Endothelial cell of hepatic sinusoid (primary cell): ENCODE measurements around the gene COL5A3.
"Not testable (repeated sequence)": the region's sequence is repeated elsewhere in the genome, so short reads cannot be mapped to it uniquely, and the experiment has no call there.

ENCODE experiments used
- in situ Hi-C: cut with HindIII; loops from 2 replicates; pipeline ENCODE4 v1.10.0; 2017; ENCODE audit warnings: low sequenced_read_pairs

COL5A3 gene

DNA sequence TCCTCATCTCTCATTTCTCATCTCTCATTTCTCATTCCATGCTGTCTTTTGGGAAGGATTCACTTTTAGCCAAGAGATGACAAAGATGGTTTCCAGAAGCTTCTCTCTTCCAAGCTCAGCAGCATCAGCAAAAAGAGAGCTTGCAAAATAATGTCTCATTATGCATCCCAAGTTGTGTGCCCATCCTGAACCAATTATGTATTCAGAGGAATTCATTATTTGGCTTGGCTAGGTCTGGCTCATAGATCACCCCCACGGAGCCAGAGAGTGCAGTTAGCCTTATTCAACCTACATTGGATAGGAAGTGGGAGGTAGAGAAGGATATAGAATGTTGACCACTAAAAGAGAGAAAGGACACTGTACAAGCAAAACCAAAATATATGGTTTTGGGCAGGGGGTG lies 68.6 kb downstream of the COL5A3 start:
- in situ Hi-C loops, result loop anchor here (25.0 kb wide), 1 partner anchor 171 kb away; the partner anchor contains the start of genes ANGPTL6, EIF3G, P2RY11 and PPAN

DNA sequence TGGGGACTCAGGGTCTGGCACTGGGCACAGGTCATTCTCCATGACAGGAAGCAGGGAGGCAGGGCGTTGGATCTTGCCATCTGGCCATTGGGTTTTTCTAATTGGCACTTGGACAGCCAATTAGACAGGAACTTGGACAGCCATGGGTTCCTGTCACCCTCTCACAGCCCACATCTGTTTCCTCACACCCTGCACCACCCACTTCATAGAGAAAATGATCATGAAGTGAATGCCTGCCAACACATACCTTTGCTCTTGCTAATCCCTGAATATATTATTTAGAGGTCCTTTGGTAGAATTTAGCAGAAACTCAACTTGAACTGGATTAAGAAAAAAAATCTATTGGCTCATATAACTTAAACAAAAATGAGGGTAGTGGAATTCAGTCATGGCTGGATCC lies 69.1 kb downstream of the COL5A3 start:
- in situ Hi-C loops, result loop anchor here (25.0 kb wide), 1 partner anchor 171 kb away; the partner anchor contains the start of genes ANGPTL6, EIF3G, P2RY11 and PPAN

DNA sequence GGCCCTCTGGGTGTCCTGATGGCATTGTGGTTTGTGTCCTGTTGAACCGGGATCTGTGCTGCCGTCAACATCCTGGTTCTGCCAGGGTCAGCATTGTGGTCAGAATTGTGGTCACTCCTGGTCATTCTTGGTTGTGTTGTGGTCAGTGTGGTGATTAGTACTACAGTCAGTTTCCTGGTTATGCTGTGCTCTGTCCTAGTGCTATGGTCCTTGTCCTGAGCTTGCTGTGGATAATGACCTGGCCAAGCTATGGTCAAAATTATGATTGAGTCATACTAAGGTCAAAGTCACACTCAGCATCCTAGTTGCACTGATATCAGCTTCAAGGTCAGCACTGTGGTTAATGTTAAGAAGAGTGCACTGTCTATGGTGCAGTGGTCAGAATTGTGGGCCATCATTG lies 69.5 kb downstream of the COL5A3 start:
- in situ Hi-C loops, result loop anchor here (25.0 kb wide), 1 partner anchor 172 kb away; the partner anchor contains the start of genes ANGPTL6, EIF3G, P2RY11 and PPAN

DNA sequence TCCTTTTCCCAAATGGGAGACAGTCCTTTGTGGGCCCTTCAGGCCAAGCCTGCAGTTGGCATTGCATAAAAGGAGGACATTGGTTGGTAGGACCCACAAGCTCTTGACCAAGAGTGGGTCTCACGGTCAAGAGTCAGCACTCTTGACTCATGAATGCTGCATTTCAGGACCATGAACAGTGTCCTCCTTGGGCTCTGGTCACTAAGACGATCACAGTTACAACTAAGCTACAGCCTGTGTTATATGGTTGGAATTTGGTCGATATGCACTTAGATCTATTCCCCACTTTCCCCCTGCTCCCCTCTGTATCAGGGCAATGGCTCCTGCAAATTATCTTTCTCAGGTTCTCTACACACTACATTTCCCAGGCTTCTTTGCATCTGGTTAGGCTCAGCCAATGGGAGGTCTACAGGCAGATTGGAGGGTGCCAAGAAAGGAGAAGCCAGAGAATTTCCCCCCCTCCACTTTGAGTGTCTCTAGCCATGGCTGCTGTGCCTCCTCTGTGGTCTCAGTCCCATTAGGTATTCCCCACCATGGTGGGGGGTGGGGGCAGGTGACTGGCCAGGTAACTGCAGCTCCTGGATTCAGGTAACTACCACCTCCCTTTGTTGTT lies 70.9 kb downstream of the COL5A3 start:
- in situ Hi-C loops, result loop anchor here (25.0 kb wide), 1 partner anchor 173 kb away; the partner anchor contains the start of genes ANGPTL6, EIF3G, P2RY11 and PPAN

DNA sequence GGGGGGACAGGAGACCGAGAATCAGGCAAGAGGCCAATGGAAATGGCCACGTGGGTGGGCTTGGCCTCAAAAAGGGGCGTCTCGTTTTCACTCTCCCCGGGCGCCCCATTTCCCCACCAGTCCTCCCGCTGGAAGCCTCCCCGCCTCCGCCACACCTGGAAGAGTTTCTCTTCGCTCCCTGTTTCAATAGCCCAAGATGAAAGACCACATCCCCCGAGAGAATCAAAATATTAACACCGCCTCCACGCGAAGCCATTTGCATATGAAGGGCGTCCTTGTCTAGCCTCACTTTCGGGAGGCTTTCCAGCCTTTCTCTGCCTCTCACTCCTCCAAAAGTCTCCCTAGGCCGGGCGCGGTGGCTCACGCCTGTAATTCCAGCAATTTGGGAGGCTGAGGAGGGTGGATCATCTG lies 73.3 kb downstream of the COL5A3 start:
- in situ Hi-C loops, result loop anchor here (25.0 kb wide), 1 partner anchor 175 kb away; the partner anchor contains the start of genes ANGPTL6, EIF3G, P2RY11 and PPAN

DNA sequence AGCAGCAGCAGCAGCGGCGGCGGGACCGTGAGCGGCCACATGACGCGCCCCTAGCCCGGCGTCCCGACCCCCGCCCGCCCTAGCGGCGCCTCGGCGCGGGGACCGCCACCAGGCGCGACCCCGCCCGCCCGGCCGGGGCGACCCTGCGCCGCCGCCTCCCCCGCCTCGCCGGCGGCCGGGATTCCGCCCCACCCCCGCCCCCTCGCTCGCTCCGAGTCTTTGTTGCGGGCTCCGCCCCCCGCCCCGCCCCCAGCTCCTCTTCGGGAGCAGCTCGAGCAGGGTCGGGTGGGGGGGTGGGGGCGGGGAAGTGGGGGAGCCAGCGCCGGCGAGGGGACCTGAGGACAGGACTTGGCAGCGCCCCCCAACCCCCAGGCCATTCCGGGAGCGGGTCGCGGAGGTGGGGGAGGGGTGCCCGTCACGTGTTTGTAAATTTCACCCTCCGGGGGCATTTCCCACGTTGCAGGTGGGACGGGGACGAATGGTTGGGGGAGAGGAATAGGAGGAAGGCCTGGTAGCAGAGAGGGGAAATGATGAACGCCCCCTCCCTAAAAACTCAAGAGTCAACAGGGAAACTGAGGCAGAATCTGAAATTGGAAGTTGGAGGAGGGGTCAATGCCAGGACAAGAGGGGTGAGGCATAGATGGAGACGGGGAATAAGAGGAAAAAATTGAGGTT lies 73.8 kb downstream of the COL5A3 start, which contains the start of gene OLFM2:
Gene OLFM2, minus strand, starts transcription at position 190 of the 675 bp plus-strand sequence. Its CDS starts 149 bp downstream, at position 41.
- in situ Hi-C loops, result loop anchor here (25.0 kb wide), 1 partner anchor 176 kb away; the partner anchor contains the start of genes ANGPTL6, EIF3G, P2RY11 and PPAN

DNA sequence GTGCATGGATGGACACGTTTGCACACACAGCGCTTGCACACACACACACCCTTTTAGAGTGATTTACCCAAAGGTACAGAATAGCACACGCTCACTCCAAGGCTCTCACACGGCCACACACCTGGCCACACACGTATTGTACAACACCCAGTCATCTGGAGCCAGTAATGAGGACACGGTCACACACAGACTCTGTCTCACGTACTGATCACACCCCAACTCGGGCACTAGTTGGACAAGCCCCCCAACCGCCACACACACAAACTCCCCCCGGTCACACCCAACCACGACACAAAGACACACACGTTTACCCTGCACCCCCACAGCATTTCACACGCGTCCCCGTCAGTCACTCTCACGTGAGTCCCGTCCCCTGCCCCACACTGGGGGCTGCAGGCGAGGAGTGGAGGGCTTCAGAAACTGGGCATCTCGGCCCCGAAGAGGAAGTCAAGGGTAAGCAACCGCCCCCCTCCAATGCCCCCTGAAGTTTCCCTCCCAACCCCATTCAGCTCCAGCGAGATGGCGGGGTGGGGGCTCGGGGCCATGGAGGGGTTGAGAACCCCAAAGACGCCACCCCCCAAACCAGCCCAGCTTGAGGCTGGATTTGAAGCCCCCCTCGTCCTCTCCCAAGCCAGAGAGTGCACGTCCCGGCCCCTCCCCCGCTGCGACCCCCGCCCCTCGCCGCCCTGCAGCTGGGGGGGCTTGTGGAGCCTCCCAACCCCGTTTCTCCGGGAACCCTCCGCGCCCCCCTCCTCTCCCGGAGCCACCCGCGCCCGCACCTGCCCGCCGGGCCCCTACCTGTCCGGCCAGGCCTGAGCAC lies 74.6 kb downstream of the COL5A3 start:
- in situ Hi-C loops, result loop anchor here (25.0 kb wide), 1 partner anchor 177 kb away; the partner anchor contains the start of genes ANGPTL6, EIF3G, P2RY11 and PPAN

DNA sequence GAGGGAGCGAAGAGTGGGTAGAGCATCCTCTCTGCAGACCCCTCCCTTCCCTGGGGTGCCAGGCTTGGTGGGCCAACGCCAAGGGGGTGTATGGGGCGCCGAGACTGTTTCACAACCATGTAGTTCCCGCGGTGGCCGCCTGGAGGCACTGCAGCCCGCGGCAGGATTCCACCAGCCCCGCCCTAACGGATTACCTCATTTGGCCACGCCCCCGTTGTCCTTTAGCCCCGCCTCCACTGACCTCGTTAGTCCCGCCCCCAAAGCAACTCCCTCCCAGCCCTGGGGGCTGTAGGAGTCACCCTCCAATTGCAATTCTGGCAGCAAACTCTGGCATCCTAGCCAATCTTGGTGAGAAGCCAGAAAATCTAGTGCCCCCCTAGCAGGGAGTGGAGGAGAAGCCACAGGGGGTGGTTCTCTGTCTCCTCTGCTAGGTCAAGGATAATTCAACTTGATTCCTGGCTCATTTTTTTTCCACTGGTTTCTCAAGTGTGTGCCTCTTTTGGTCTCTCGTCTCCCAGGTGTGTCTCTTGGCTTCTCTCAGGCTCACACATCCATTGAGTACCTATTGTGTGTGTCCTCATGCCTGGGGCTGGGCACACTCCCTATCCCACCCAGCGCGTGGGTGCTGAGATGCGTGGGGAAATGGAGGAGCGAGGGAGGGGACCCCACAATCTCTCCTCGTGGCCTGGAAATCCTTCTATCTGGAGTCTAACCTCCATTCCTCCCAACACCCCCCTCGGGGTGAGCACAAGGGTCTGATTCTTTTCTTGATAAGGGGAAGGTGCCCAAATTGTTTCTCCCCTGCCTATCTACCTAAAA lies 76.0 kb downstream of the COL5A3 start:
- in situ Hi-C loops, result loop anchor here (5.0 to 25.0 kb wide), 2 partner anchors 88 to 178 kb away; partner anchors contain the start of genes ANGPTL6, EIF3G, P2RY11 and PPAN

DNA sequence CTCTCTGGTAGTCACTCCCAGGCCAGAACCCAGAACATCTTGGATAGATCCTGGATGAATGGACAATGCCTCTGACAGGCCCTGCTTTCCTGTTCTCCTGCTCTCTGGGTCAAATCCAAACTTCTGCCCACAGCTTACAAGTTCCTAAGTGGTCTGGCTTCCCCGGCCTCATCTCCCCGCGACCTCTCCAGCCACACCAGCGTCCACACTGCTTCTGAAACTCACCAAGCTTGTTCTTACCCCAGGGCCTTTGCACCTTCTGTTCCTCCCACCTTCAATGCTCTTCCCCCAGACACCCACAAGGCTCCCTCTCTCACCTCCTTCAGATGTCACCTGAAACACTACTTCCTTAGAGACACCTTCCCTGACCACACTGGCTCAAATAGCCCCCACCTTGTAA lies 77.5 kb downstream of the COL5A3 start:
- in situ Hi-C loops, result loop anchor here (5.0 to 25.0 kb wide), 2 partner anchors 89 to 179 kb away; partner anchors contain the start of genes ANGPTL6, EIF3G, P2RY11 and PPAN

DNA sequence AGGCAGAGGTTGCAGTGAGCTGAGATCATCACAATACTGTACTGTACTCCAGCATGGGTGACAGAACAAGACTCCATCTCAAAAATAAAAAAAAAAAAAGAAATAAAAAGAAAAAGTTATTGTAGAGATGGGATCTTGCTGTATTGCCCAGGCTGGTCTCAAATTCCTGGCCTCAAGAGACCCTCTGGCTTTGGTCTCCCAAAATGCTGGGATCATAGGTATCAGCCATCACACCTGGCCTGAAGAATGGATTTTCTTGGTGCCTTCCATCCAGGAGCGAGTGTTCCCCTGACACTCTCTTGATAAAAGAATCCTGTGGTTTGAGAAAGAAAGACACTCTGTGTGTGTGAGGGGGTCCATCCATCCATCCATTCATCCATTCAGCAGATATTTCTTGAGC lies 78.7 kb downstream of the COL5A3 start:
- in situ Hi-C loops, result loop anchor here (5.0 to 25.0 kb wide), 2 partner anchors 91 to 181 kb away; partner anchors contain the start of genes ANGPTL6, EIF3G, P2RY11 and PPAN

DNA sequence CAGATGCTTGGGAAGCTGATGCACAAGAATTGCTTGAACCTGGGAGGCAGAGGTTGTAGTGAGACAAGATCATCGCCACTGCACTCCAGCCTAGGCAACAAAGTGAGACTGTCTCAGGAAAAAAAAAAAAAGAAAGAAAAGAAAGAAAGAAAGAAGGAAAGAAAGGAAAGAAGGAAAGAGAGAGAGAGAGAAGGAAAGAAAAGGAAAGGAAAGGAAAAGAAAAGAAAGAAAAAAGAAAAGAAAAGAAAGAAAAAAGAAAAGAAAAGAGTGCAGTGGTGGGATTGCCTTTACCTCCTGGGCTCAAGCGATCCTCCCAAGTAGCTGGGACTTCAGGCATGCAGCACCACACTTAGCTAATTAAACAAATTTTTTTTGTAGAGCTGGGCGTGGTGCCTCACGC lies 86.9 kb downstream of the COL5A3 start:
- in situ Hi-C loops, result no loop called here

DNA sequence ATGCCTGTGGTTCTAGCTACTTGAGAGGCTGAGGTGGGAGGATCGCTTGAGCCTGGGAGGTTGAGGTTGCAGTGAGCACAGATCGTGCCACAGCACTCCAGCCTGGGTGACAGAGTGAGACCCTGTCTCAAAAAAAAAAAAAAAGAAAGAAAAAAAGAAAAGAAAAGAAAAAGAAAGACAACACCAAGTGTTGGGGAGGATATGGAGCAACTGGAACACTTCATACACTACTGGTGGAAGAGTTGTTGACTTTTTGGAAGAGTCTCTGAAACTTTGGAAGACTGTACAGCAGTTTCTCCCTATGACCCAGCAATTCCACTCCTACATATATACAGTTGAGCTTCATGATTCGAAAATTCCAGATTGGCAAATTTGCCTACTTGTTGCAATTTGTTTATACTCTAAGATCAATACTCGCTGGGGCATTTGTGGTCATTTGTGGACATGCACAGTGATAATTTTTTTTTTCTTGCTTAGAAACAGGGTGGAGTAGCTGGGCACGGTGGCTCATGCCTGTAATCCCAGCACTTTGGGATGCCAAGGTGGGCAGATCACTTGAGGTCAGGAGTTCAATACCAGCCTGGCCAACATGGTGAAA lies 87.4 kb downstream of the COL5A3 start:
- in situ Hi-C loops, result not testable (repeated sequence)

DNA sequence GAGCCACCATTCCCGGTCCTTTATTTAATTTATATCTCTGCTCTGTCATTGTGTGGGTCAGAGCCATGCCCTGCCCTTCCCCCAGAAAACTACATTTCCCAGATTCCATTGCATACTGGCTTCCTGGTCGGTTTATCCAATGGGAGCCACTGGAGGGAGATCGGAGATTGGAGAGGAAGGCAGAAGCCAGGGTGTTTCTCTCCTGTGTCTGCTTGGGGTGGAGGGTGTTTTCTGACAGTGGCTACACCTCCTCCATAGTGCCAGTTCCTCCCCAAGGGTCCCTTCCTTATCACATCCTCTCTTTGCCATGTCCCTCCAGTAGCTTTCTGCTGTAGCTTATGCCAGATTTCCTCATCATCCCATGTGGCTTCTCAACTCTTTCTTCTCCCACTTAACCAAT lies 93.0 kb downstream of the COL5A3 start:
- in situ Hi-C loops, result no loop called here

DNA sequence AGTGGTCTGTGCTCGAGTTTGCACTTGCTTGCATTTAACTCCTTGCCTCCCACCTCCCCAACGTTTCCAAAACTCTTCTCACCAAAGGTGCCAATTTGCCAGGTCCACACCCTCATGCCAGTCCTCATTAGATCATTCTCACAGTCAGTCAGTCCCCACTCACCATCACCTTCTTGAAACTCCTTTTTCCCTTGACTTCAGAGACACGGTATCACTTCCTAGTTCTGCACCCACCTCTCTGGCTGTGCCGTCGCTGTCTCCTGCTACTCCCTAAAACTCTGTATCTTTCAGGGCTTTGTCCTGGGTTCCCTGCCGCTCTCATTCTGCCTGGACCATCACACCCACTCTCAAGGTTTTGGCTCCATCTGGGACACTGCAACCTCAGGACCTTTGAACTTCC lies 93.6 kb downstream of the COL5A3 start:
- in situ Hi-C loops, result no loop called here

DNA sequence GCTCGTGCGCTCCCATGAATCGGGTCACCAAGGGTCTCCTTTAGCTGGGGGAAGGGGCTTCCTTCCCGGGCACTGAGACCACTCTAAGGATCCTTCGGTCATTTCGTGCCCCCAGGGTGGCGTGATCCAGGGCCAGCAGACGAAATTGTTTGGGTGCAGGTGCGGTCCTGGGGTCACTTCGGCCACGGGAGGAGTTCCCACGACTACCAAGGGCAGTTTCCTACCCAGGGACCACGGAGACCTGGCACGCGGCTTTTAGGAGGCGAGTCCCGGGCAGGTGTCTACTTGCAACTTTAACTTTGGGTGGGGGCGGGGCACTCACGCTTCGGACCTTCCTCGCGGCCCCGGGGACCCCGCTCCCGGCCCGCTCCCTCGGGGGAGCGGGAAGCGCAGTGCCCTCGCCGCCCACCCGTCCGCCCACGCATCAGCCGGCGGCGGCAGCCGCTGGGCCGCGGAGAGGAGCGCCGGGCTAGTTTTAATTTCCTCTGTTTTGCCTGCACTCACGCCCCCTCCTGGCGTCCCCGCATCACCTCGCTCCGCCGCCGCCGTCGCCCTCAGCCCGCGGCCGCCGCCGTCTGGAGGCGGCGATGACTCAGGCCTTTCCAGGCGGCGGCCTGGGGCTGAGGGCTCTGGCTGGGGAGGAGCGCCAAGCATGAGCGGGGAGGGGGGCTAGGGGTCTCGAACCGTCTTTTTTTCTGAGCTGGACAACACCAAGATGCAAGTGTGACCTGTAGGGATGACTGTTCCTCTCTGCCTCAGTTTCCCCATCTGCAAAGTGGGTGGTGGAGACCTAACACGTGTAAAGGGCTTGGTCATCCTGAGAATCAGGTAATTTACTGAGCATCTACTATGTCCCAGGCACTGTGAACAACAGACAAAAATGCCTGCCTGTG lies 95.7 kb downstream of the COL5A3 start:
- in situ Hi-C loops, result no loop called here

DNA sequence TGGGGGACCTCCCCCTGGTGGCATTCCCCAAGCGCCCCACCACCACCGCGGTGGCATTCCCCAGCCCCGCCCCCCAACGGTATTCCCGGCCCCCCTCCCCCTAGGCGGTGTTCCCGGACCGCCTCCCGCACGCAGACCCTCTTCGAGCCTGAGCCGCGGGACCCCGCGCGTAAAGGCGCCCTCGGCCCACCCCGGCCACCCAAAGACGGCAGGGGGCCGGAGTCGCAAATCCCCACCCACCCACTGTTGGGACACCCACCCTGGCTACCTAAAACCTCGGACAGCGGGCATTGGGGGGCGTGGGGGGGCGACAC lies 96.3 kb downstream of the COL5A3 start:
- in situ Hi-C loops, result no loop called here

DNA sequence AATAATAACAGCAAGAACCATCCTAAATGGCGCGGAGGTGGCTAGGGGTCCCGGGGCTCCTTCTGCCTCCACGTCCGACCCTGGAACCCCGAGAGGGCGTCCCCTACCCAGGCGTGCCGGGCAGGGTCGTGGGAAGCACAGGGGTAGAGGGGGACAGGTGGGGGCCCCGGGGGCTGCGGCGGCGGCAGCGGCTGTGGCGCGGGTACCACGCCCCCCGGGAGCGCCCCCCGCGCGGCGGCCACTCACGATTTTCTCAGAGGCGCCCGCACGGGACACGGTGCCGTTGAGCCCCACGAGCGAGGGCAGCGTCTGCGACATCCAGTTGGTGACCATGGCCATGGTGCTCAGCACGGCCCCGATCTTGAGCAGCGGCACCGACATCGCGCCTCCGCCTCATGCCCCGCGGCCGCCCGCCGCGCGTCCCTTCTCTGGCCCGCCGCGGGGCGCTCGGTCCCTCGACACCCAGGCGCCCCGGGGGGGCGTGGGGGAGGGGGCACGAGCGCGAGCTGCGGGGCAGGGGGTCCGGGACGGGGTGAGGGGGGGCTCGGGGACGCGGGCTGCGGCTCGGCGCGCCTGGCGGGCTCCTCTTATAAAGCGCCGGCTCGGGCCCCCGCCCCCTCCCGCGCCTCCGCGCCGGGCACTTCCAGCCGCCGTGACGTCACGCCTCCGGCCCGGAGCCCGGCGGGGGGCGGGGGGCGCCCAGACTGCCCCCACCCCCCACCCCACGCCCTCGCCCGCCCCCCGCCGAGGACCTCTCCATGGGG lies 96.9 kb downstream of the COL5A3 start:
- in situ Hi-C loops, result no loop called here
